K562 treated with DMSO at 1 percent for 24 hours (cell line): ENCODE results near the gene CLDN10. TPM values are rescaled to one million over a fixed set of nuclear protein-coding genes. Genes with fewer than 3 reads are reported as not detected.

Experiments
- total RNA-seq: library from RNA; unstranded; fragments of 300-600 nt; gene quantifications from 2 replicates; pipeline ENCODE4 v1.2.3, GENCODE V29; 2022; ENCODE audit warnings: low read depth; ENCODE audit not compliant: insufficient read depth

CLDN10 gene, protein sequence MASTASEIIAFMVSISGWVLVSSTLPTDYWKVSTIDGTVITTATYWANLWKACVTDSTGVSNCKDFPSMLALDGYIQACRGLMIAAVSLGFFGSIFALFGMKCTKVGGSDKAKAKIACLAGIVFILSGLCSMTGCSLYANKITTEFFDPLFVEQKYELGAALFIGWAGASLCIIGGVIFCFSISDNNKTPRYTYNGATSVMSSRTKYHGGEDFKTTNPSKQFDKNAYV
- not detected in 2 replicates for total RNA-seq

DNA sequence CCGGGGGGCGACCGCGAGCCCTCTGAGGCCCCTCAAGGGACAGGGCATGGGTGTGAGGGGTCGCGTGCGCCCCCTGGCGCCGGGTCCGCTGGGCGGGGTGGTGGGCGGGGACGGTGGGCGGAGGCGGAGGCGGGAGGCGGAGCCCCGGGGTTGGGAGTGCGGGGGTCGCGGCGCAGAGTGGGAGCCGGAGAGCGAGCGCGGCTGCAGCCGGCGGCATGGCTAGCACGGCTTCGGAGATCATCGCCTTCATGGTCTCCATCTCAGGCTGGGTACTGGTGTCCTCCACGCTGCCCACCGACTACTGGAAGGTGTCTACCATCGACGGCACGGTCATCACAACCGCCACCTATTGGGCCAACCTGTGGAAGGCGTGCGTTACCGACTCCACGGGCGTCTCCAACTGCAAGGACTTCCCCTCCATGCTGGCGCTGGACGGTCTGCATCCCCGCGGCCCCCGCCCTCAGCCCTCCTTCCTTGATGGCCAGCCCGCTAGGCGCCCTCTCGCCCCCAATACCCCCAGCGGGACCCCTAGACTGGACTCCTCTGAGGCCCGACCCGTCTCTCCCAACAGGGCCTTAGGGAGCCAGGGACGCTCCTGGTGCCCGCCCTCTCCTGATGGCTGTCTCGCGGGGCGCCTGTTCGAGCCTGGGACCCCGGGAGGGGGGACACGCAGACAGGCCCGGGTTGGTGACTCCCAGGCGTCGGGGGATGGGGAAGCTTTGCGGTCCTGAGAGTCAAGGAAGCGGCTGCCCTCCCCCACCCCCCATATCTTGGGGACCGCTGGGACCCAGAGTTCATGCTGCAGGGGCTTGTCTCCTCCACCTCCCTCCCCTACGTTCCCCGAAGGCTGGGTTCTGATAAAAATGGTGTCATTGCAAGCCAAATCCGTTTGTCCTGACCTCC, at the start of gene CLDN10:
TSS of gene CLDN10 (plus strand) at position 182 of the 903 bp plus-strand sequence. CDS start at position 216, 34 bp downstream.

Other genes with a start within 250 kb of the CLDN10 start
- not detected in 2 replicates for gene DZIP1, start 92.0 kb downstream of the CLDN10 start, total RNA-seq
- 10.1 and 10.2 TPM in 2 replicates for gene DNAJC3, start 124.4 kb downstream of the CLDN10 start, total RNA-seq